GM12878 (cell line): Measurements from ENCODE around the gene TAS2R60. TPM values are rescaled to one million over a fixed set of nuclear protein-coding genes. Genes with fewer than 3 reads are reported as not detected.

Source experiments
- ATAC-seq: fragments of 200-7000 bp; cut with Tn5 transposase; 3 replicates; pipeline ENCODE4 v1.9.1; 2020; ENCODE audit warnings: mild to moderate bottlenecking, moderate library complexity
- BruUV-seq: library from RNA; stranded (reverse); fragments of 400-500 nt; replicated peaks from 2 replicates; lab custom pipeline; 2021; lab: Mats Ljungman, UMichigan
- CTCF ChIA-PET: fragments of 300-600 bp; sonication (Branson Sonifier 250); formaldehyde crosslinking; extraction: SDS; loops from one replicate; lab custom pipeline; 2021; ENCODE audit warnings: inconsistent platforms; lab: Yijun Ruan, JAX
- POLR2A ChIA-PET: fragments of 350-600 bp; formaldehyde crosslinking; extraction: SDS; loops from one replicate; lab custom pipeline; 2021; ENCODE audit warnings: inconsistent platforms; lab: Charles Lee
- RAD21 ChIA-PET: fragments of 300-600 bp; sonication (Branson Sonifier 250); formaldehyde crosslinking; loops from one replicate; lab custom pipeline; 2023; ENCODE audit warnings: antibody characterized with exemption; ENCODE audit not compliant: unreplicated experiment; lab: Charles Lee
- SMC1A ChIA-PET: fragments of 300-600 bp; sonication (Branson Sonifier 250); formaldehyde crosslinking; loops from one replicate; lab custom pipeline; 2023; ENCODE audit not compliant: unreplicated experiment, uncharacterized antibody; lab: Charles Lee
- DNase-seq: peaks from one replicate; pipeline ENCODE4 v3.0.0-alpha.2; 2011; ENCODE audit warnings: low read depth, low spot score
- FAIRE-seq: peaks from 3 replicates; lab custom pipeline; 2011; peaks lifted over from hg19 to GRCh38; lab: Jason Lieb, UNC
- H2AFZ ChIP-seq: 2 replicates; pipeline ENCODE4 v1.6.0; 2011; ENCODE audit warnings: low read depth, low read length, control low read depth; ENCODE audit not compliant: control insufficient read depth
- H3K27ac ChIP-seq: 2 replicates; pipeline ENCODE4 v1.5.1; 2011; ENCODE audit warnings: control low read depth; ENCODE audit not compliant: control insufficient read depth, insufficient read depth
- H3K27me3 ChIP-seq, 2 experiments: replicated peaks in 1 of 2; 2 replicates each; pipeline versions ENCODE4 v1.6.0 to v1.6.1; 2011; ENCODE audit warnings: low read length in 1 of 2; ENCODE audit not compliant: control insufficient read depth in 2 of 2, insufficient read depth in 2 of 2
- H3K36me3 ChIP-seq, 2 experiments: 2 replicates each; pipeline ENCODE4 v1.5.1; 2011; ENCODE audit warnings: low read length in 1 of 2; ENCODE audit not compliant: control insufficient read depth in 2 of 2, insufficient read depth in 2 of 2
- H3K4me1 ChIP-seq: 2 replicates; pipeline ENCODE4 v1.6.1; 2011; ENCODE audit warnings: mild to moderate bottlenecking, low read length, moderate library complexity, mixed read lengths; ENCODE audit not compliant: control insufficient read depth, insufficient read depth
- H3K4me2 ChIP-seq: 2 replicates; pipeline ENCODE4 v1.6.0; 2011; ENCODE audit warnings: control low read depth; ENCODE audit not compliant: control insufficient read depth, insufficient read depth
- H3K4me3 ChIP-seq: fragments of 200-600 bp; sonication (generic); 2 replicates; pipeline ENCODE4 v1.5.1; 2016
- H3K79me2 ChIP-seq: 2 replicates; pipeline ENCODE4 v1.6.0; 2011; ENCODE audit warnings: low read length; ENCODE audit not compliant: control insufficient read depth, insufficient read depth
- H3K9ac ChIP-seq: 2 replicates; pipeline ENCODE4 v1.8.0; 2011; ENCODE audit warnings: low read length, control low read depth, mixed read lengths; ENCODE audit not compliant: control insufficient read depth, insufficient read depth
- H3K9me3 ChIP-seq: replicated peaks from 3 replicates; pipeline ENCODE4 v1.5.1; 2011; ENCODE audit warnings: mild to moderate bottlenecking, low read length; ENCODE audit not compliant: control insufficient read depth, insufficient read depth
- H4K20me1 ChIP-seq: 2 replicates; pipeline ENCODE4 v1.6.0; 2011; ENCODE audit not compliant: control insufficient read depth, insufficient read depth
- CBFB ChIP-seq: IDR thresholded peaks from 2 replicates; pipeline ENCODE4 v1.6.1; 2016; ENCODE audit warnings: antibody characterized with exemption, low read depth
- CHD1 ChIP-seq: IDR thresholded peaks from 2 replicates; pipeline ENCODE4 v1.6.1; 2012; ENCODE audit warnings: low read depth, low read length, improper control_type of control experiment
- CHD2 ChIP-seq: IDR thresholded peaks from 2 replicates; pipeline ENCODE4 v1.6.1; 2011; ENCODE audit warnings: low read depth, low read length, improper control_type of control experiment, borderline replicate concordance
- FOXK2 ChIP-seq: fragments of 450-650 bp; IDR thresholded peaks from 2 replicates; pipeline ENCODE4 v1.6.1; 2017; ENCODE audit warnings: mild to moderate bottlenecking, moderate library complexity
- GABPA ChIP-seq: IDR thresholded peaks from 2 replicates; pipeline ENCODE4 v1.6.1; 2014; ENCODE audit warnings: antibody characterized with exemption, low read depth, mild to moderate bottlenecking, inconsistent platforms
- MYC ChIP-seq: IDR thresholded peaks from 2 replicates; pipeline ENCODE4 v1.6.1; 2011; ENCODE audit warnings: mild to moderate bottlenecking, low read length, moderate library complexity, inconsistent platforms; ENCODE audit not compliant: insufficient read depth, insufficient replicate concordance, insufficient read length, severe bottlenecking
- PRDM15 ChIP-seq: fragments of 450-650 bp; formaldehyde crosslinking; IDR thresholded peaks from 2 replicates; pipeline ENCODE4 v1.4.0; 2020; ENCODE audit warnings: mild to moderate bottlenecking, moderate library complexity
- RCOR1 ChIP-seq: conservative IDR thresholded peaks from 2 replicates; pipeline ENCODE4 v1.6.1; 2012; ENCODE audit warnings: low read depth, low read length, improper control_type of control experiment
- RELA ChIP-seq: fragments of 450-650 bp; IDR thresholded peaks from 2 replicates; pipeline ENCODE4 v1.8.0; 2014; ENCODE audit warnings: borderline replicate concordance; ENCODE audit not compliant: partially characterized antibody
- RUNX3 ChIP-seq: IDR thresholded peaks from 2 replicates; pipeline ENCODE4 v1.6.1; 2012; ENCODE audit warnings: low read length, inconsistent platforms
- SKIL ChIP-seq: fragments of 450-650 bp; IDR thresholded peaks from 2 replicates; pipeline ENCODE4 v1.6.1; 2017; ENCODE audit warnings: mild to moderate bottlenecking, low read depth, inconsistent platforms; ENCODE audit not compliant: poor library complexity, severe bottlenecking
- STAT1 ChIP-seq: fragments of 450-650 bp; conservative IDR thresholded peaks from 2 replicates; pipeline ENCODE4 v1.6.1; 2014; ENCODE audit warnings: antibody characterized with exemption, mild to moderate bottlenecking
- ZNF217 ChIP-seq: fragments of 450-650 bp; IDR thresholded peaks from 2 replicates; pipeline ENCODE4 v1.6.1; 2017; ENCODE audit warnings: antibody characterized with exemption, mild to moderate bottlenecking
- WGBS: methylation state at CpG from one replicate; pipeline ENCODE4 v1.1.6; 2016; ENCODE audit warnings: low lambda C conversion rate; ENCODE audit not compliant: insufficient replicate concordance, insufficient coverage; ENCODE audit errors: missing lambda C conversion rate; 5-methylcytosine and 5-hydroxymethylcytosine counted together
- in situ Hi-C: fragments of 300-500 bp; cut with MboI; formaldehyde crosslinking; loops from 9 replicates; pipeline ENCODE4 v1.14.3; 2018; ENCODE audit warnings: mixed read lengths
- intact Hi-C: fragments of 100-400 bp; cut with micrococcal nuclease; formaldehyde crosslinking; loops from one replicate; pipeline ENCODE4 v1.14.2; 2022; ENCODE audit not compliant: unreplicated experiment
- polyA plus RNA-seq, 11 experiments: library from polyadenylated mRNA; depleted of rRNA in 4 of 11; unstranded in 6 of 11; stranded (reverse) in 5 of 11; fragments of >200 nt; fragmentation: Nextera tagmentation in 4 of 11; fragmentation: Illumina TruSeq in 1 of 11; extraction: Ambion mirVana in 4 of 11; extraction: Trizol in 1 of 11; gene quantifications; 1 replicate in 1 of 11; 2 replicates in 10 of 11; pipeline versions ENCODE4 v1.2.1 to v1.2.3, GENCODE V29; 2011 to 2016; ENCODE audit warnings: inconsistent platforms in 2 of 11, missing spikeins in 2 of 11, low read depth in 1 of 11
- total RNA-seq, 4 experiments: library from RNA; depleted of rRNA in 3 of 4; stranded (reverse); fragments of >200 nt in 3 of 4; fragmentation: Illumina TruSeq in 1 of 4; extraction: Trizol in 1 of 4; gene quantifications; 2 replicates each; pipeline versions ENCODE4 v1.2.1 to v1.2.3, GENCODE V29; 2013 to 2021

TAS2R60 gene
- total and polyA plus RNA-seq, 10 of the 15 experiments (the other 5 are each of a cell fraction or from before 2014, with no cell fraction given) = not detected

- Histone ChIP-seq H2AFZ (no peak overlapping the region), H3K9ac (no peak overlapping the region), H3K9me3 (no peaks in the 10 kb centered on the region), H3K4me1 (no peaks in the 10 kb centered on the region), H3K4me3 (no peak overlapping the region), H3K79me2 (no peaks in the 10 kb centered on the region), H3K36me3 (no peaks in the 10 kb centered on the region), H3K27me3 (no peaks in the 10 kb centered on the region), H3K27ac (no peak overlapping the region), H4K20me1 (no peaks in the 10 kb centered on the region), H3K4me2 (no peak overlapping the region)
- BruUV-seq = no TSS peak
- no peak for FAIRE-seq
- WGBS = 56% methylated on average over 20 of the region's 20 CpGs
- ATAC-seq = no peak
- intact Hi-C loops (no loop called here), in situ Hi-C loops (no loop called here)
- TF ChIP-seq RCOR1 (no peak), CHD2 (no peak), GABPA (no peak), CBFB (no peak)
- ChIA-PET POLR2A (no interaction called here), RAD21 (no interaction called here), SMC1A (no interaction called here), CTCF (interaction anchor here (0.8 kb wide), 1 partner anchor 16 kb away, joined by 3 read pairs; no protein-coding TSS in a partner anchor)
- DNase-seq = no peak
Measured at GRCh38 chr7:143399642-143400041, 43.6 kb upstream of the TAS2R60 start.

- H3K27me3 ChIP-seq = peaks cover 0 to under 1% of the 10 kb centered on the region in 2 experiments; a peak in 2 of 4 replicates
- ChIA-PET POLR2A (no interaction called here), RAD21 (no interaction called here), SMC1A (no interaction called here), CTCF (interaction anchor here (1.4 to 2.3 kb wide), 2 partner anchors 14 to 16 kb away, joined by 3 to 10 read pairs; no protein-coding TSS in a partner anchor)
- no peaks in the 10 kb centered on the region for H3K79me2 ChIP-seq
- WGBS = 84% methylated on average over 12 of the region's 12 CpGs
- in situ Hi-C loops (no loop called here), intact Hi-C loops (no loop called here)
- no peak overlapping the region for H2AFZ ChIP-seq
- H3K4me3 ChIP-seq = no peak overlapping the region
- DNase-seq = no peak
- H3K36me3 ChIP-seq = no peaks in the 10 kb centered on the region
- ATAC-seq = no peak
- H4K20me1 ChIP-seq = no peaks in the 10 kb centered on the region
- H3K4me2 ChIP-seq = no peak overlapping the region
- H3K4me1 ChIP-seq = no peaks in the 10 kb centered on the region
- H3K27ac ChIP-seq = no peak overlapping the region
- BruUV-seq = no TSS peak
- FAIRE-seq = no peak
- no peaks in the 10 kb centered on the region for H3K9me3 ChIP-seq
- H3K9ac ChIP-seq = no peak overlapping the region
- TF ChIP-seq RUNX3 (no peak), FOXK2 (no peak), ZNF217 (no peak), CHD1 (no peak), SKIL (no peak), STAT1 (no peak), PRDM15 (CRISPR knock-in tag) (no peak), MYC (no peak), RELA (no peak)
Measured at GRCh38 chr7:143401265-143401664, 42.0 kb upstream of the TAS2R60 start.
